ENCODE measurements around the gene FNDC3B.
"Not testable (repeated sequence)": the region's sequence is repeated elsewhere in the genome, so short reads cannot be mapped to it uniquely, and the experiment has no call there.

DNA sequence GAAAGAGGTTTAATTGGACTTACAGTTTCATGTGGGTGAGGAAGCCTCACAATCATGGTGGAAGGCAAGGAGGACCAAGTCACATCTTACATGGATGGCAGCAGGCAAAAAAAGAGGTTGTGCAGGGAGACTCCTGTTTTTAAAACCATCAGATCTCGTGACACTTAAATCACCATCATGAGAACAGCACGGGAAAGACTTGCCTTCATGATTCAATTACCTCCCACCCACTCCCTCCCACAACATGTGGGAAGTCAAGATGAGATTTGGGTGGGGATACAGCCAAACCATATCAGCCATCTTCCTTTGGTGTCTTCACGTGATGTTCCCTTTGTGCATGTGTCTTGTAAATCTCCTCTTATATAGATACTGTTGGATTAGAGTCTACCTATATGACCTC lies 204.0 kb downstream of the FNDC3B start:
- TF ChIP-seq EP300 (IDR thresholded peaks at IDR 0.05; ENCODE audit: borderline replicate concordance in 1 of 2, low read depth in 2 of 2, low read length in 2 of 2); POLR2A (IDR thresholded peaks at IDR 0.05; ENCODE audit: control extremely low read depth in 1 of 2, low read depth in 2 of 2, low read length in 2 of 2); RAD21 (IDR thresholded peaks at IDR 0.05 in 1 of 2, conservative IDR thresholded peaks at IDR 0.05 in 1 of 2; ENCODE audit: low read depth in 2 of 2, low read length in 2 of 2); EGR1 (IDR thresholded peaks at IDR 0.05; ENCODE audit: borderline replicate concordance, low read depth, low read length): not testable (repeated sequence)
- TF ChIP-seq, protein P1, sequence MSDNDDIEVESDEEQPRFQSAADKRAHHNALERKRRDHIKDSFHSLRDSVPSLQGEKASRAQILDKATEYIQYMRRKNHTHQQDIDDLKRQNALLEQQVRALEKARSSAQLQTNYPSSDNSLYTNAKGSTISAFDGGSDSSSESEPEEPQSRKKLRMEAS (IDR thresholded peaks at IDR 0.05), result not testable (repeated sequence)
